VCaP (cell line): ENCODE measurements around the gene IFI27L1.

Experiments
- H3K27ac ChIP-seq: fragments of 450-650 bp; 2 replicates; pipeline ENCODE4 v1.5.1; 2017
- TF ChIP-seq, protein P1 (sequence below): fragments of 450-650 bp; conservative IDR thresholded peaks from 2 replicates; pipeline ENCODE4 v1.5.1; 2017; ENCODE audit warnings: mild to moderate bottlenecking, moderate library complexity

IFI27L1 gene

DNA sequence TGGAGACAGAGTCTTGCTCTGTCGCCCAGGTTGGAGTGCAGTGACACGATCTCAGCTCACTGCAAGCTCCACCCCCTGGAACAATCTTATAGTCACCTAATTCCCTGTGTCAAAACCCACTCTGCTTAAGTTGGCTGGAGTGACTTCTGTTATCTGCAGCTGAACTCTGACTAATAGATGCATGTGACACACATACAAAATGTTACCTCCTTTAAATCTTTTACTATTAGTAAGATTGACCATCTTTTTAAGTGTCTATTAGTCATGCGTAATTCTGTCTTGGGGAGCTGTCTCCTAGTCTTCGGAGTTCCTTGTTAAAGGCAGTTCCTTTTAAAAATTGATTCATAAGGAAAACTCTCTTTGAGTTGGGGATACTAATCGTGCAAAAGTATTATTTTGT is 7.4 kb downstream of the IFI27L1 start:
- TF ChIP-seq, protein P1, sequence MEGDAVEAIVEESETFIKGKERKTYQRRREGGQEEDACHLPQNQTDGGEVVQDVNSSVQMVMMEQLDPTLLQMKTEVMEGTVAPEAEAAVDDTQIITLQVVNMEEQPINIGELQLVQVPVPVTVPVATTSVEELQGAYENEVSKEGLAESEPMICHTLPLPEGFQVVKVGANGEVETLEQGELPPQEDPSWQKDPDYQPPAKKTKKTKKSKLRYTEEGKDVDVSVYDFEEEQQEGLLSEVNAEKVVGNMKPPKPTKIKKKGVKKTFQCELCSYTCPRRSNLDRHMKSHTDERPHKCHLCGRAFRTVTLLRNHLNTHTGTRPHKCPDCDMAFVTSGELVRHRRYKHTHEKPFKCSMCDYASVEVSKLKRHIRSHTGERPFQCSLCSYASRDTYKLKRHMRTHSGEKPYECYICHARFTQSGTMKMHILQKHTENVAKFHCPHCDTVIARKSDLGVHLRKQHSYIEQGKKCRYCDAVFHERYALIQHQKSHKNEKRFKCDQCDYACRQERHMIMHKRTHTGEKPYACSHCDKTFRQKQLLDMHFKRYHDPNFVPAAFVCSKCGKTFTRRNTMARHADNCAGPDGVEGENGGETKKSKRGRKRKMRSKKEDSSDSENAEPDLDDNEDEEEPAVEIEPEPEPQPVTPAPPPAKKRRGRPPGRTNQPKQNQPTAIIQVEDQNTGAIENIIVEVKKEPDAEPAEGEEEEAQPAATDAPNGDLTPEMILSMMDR = no peak

DNA sequence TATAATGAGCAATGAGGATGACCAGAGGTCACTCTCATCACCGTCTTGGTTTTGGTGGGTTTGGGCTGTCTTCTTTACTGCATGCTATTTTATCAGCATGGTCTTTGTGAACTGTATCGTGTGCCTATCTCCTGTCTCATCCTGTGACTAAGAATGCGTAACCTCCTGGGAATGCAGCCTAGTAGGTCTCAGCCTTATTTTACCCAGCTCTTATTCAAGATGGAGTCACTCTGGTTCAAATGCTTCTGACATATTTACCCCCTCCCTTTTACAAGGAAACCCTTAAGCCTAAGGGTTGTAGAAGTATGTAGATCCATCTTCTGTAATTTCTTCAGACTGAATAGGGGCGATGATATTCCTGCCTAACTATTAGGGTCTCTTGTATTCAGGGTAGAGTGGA is 8.4 kb downstream of the IFI27L1 start:
- no peak overlapping the region for H3K27ac ChIP-seq
- TF ChIP-seq, protein P1 = no peak

More for the DNA sequence above, 7.4 kb downstream of the IFI27L1 start:
- H3K27ac ChIP-seq = no peak overlapping the region

DNA sequence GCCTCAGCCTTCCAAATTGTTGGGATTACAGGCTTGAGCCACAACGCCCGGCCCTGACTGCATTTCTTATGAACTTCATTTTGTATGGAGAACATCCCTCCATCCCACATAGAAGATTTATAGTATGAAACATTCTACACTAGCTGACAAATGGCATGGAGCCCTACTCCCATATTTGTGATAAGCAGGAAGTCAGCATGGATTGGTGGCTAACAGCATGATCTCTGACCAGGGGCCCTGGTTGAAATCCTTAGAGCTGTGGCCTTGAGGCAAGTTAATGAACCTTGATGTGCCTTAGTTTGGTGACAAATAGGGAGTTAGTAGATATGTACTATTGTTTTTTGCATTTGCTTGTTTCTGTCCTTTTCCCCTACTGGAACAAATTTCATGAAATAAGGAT is 12.3 kb downstream of the IFI27L1 start:
- H3K27ac ChIP-seq = no peak overlapping the region
- TF ChIP-seq, protein P1 = no peak

DNA sequence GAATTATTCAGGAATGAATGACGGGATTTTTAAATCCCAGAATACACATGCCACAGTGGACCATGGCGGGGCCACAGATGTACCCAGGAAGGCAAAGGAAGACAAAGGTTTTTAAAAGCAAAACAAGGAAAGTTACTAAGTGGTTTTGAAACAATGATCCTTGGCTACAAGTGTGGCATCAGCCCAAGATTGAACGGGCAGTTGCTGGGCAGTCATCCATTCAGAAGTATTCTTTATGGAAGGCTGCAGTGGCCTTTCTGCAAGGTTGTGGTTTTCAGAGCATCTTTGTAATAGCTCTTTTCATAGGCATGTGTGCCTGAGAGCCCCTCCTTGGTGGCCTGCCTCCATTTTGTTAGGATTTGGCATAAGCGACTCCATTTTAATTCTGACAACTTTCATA is 16.0 kb downstream of the IFI27L1 start:
- TF ChIP-seq, protein P1 = no peak
- H3K27ac ChIP-seq = no peak overlapping the region

DNA sequence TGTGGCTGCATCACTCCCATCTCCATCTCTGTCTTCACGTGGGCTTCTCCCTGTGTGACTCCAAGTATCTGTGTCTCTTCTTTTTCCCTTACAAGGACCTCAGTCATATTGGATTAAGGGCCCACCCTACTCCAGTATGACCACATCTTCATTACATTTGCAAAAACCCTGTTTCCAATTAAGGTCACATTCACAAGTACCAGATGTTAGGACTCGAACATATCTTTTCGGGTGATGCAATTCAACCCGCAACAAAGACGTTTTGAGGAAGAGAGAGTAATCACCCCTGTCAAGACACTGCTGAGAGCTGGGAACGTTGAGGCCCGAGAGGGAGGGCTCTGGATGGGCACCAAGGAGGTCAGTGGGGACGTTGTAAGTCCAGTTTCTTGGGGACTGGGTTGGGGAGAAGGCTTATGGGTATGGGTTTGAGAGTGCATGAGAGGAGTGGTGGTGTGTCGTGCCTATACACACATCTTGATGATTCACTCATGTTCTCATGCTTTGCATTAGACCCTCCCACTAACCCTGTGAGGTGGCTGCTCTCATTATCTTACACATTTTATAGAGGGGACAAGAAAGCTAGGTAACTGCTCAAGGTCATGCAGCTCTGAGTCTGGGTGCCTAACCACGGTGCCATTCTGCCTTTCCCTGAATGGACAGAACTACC is 17.3 kb downstream of the IFI27L1 start:
- TF ChIP-seq, protein P1 = no peak
- H3K27ac ChIP-seq = no peak overlapping the region

DNA sequence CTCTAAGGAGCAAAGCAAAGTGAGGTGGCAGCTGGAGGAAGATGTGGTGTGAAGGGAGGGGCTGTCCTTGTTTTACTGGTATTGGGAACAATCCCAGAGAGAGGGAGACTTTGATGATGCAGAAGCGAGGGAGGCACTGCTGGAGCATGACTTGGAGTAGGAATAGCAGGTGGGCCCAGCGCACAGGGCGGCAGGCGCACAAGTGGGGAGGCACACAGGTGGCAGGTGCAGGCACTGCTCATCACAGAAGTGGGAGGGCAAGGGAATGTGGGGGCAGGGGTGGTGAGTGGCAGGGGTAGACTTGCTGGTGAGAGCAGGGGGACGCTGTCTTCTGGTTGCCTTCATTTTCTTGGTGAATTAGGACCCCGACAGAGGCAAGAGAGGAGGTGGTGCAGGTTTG is 17.9 kb downstream of the IFI27L1 start:
- no peak overlapping the region for H3K27ac ChIP-seq
- TF ChIP-seq, protein P1 = no peak

DNA sequence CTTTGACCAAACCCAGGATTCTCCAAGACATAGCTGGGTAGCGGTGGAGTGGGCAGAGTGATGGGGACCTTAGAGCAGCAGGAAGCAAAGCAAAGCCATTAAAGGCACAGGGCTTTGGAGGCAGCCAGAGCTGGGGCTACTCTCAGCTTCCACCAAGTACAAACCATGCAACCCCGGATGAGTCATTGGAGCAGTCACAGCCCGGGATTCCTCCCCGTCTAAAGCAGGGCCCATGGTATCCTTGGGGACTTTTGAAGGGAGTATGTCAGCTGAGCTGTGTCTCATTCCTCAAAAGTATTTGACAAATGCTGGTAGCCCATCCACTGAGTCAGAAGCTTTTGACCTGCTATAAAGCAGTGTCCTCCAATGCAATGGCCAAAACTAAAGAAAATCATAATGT is 19.7 kb downstream of the IFI27L1 start:
- TF ChIP-seq, protein P1 = no peak
- H3K27ac ChIP-seq = no peak overlapping the region
